GM21786 (cell line): ENCODE results near the gene SLC2A14.

ENCODE experiments used
- ATAC-seq: cut with Tn5 transposase; IDR thresholded peaks from one replicate; pipeline ENCODE4 v1.9.1; 2021; ENCODE audit not compliant: unreplicated experiment

SLC2A14 gene

DNA sequence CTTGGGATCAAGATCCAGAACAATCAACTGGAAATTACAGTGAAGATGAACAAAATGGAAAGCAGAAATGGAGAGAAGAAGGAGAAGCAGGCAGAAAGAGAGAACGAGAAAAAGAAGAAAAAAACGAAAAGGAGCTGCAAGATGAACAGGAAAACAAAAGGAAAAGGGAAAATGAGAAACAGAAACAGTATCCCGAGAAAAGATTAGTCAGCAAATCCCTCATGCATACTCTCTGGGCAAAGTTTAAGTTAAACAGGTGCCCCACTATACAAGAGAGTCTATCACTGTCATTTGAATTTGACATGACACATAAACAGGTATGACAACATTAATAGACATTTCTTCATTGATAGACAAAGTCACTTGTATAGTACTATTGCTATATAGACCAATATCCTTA lies 102.7 kb downstream of the SLC2A14 start:
- ATAC-seq: no peak
